Left ventricle myocardium inferior (tissue), 1 donor: ENCODE measurements around the gene GCNT1. TPM values are rescaled to one million over a fixed set of nuclear protein-coding genes. Genes with fewer than 3 reads are reported as not detected.
"Not testable (repeated sequence)": the region's sequence is repeated elsewhere in the genome, so short reads cannot be mapped to it uniquely, and the experiment has no call there.

Experiments
- DNase-seq: peaks from one replicate; pipeline ENCODE4 v3.0.0-alpha.2; 2020
- H3K27ac ChIP-seq: fragments of 200-600 bp; replicated peaks from 2 replicates; pipeline ENCODE4 v1.8.0; 2021
- H3K27me3 ChIP-seq: fragments of 200-600 bp; 2 replicates; pipeline ENCODE4 v1.8.0; 2021; ENCODE audit warnings: low read depth
- H3K36me3 ChIP-seq: fragments of 200-600 bp; 2 replicates; pipeline ENCODE4 v1.8.0; 2021
- H3K4me1 ChIP-seq: fragments of 200-600 bp; 2 replicates; pipeline ENCODE4 v1.8.0; 2021
- H3K4me3 ChIP-seq: fragments of 200-600 bp; 2 replicates; pipeline ENCODE4 v1.8.0; 2021; ENCODE audit warnings: mild to moderate bottlenecking, moderate library complexity
- H3K9me3 ChIP-seq: fragments of 200-600 bp; replicated peaks from 2 replicates; pipeline ENCODE4 v1.8.0; 2021
- intact Hi-C: fragments of 100-400 bp; cut with micrococcal nuclease; formaldehyde crosslinking; loops from one replicate; pipeline ENCODE4 v1.11.0; 2022
- total RNA-seq: library from RNA; stranded (reverse); fragmentation: NEBNext Ultra II Directional; extraction: Animal tissue kit (Norgen Biotek cat#: 25700); gene quantifications from one replicate; pipeline ENCODE4 v1.2.1, GENCODE V29; 2021
- TF ChIP-seq, protein P1 (sequence below): fragments of 200-600 bp; IDR thresholded peaks from 2 replicates; pipeline ENCODE4 v1.8.0; 2021; ENCODE audit warnings: antibody characterized with exemption, mild to moderate bottlenecking, borderline replicate concordance
- donor health status: DM: no; HTN: yes; CAD: no; lungs with severe emphysema.

The GCNT1 gene
- total RNA-seq, 1 donor from 2014 or later, result 1.3 TPM

DNA sequence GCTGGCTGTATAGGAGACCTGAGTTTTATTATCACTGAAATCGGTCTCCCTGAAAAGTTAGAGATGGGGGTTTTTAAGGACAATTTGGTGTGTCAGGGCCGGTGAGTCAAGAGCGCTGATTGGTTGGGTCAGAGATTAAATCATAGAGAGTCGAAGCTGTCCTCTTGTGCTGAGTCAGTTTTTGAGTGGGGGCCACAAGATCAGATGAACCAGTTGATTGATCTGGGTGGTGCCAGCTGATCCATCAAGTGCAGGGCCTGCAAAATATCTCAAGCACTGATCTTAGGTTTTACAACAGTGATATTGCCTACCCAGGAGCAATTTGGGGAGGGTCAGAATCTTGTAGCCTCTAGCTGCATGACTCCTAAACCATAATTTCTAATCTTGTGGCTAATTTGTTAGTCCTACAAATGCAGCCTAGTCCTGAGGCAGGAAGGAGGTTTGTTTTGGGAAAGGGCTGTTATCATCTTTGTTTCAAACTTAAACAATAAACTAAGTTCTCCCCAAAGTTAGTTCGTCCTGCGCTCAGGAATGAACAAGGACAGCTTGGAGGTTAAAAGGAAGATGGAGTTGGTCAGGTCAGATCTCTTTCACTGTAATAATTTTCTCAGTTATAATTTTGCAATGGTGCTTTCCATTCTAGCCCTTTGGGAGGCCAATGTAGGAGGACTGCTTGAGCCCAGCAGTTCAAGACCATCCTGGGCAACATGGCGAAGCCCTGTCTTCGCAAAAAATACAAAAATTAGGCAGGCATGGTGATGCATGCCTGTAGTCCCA is 33.1 kb upstream of the GCNT1 start:
- Histone ChIP-seq H3K4me3 (no peak overlapping the region), H3K9me3 (no peaks in the 10 kb centered on the region), H3K36me3 (no peaks in the 10 kb centered on the region), H3K27ac (no peak overlapping the region), H3K4me1 (no peaks in the 10 kb centered on the region), H3K27me3 (no peaks in the 10 kb centered on the region)
- no peak for DNase-seq
- TF ChIP-seq, protein P1, sequence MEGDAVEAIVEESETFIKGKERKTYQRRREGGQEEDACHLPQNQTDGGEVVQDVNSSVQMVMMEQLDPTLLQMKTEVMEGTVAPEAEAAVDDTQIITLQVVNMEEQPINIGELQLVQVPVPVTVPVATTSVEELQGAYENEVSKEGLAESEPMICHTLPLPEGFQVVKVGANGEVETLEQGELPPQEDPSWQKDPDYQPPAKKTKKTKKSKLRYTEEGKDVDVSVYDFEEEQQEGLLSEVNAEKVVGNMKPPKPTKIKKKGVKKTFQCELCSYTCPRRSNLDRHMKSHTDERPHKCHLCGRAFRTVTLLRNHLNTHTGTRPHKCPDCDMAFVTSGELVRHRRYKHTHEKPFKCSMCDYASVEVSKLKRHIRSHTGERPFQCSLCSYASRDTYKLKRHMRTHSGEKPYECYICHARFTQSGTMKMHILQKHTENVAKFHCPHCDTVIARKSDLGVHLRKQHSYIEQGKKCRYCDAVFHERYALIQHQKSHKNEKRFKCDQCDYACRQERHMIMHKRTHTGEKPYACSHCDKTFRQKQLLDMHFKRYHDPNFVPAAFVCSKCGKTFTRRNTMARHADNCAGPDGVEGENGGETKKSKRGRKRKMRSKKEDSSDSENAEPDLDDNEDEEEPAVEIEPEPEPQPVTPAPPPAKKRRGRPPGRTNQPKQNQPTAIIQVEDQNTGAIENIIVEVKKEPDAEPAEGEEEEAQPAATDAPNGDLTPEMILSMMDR, result no peak
- intact Hi-C loops, result no loop called here

DNA sequence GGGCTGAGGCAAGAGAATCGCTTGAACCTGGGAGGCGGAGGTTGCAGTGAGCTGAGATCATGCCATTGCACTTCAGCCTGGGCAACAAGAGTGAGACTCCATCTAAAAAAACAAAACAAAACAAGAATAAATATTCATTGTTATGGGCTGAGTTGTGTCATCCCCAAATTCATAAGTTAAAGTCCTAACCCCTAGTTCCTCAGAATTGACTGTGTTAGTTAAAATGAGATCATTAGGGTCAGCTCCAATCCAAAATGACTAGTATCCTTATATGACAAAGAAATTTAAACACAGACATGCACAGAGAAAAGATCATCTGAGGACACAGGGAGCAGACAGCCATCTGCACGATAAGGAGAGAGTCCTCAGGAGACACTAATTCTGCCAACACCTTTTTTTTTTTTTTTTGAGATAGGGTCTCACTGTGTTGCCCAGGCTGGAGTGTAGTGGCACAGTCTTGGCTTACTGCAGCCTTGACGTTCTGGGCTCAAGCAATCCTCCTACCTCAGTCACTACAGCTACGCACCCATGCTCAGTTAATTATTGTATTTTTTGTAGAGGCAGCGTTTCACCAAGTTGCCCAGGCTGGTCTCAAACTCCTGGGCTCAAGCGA is 32.1 kb upstream of the GCNT1 start:
- TF ChIP-seq, protein P1, result no peak
- H3K9me3 ChIP-seq, result no peaks in the 10 kb centered on the region
- no peaks in the 10 kb centered on the region for H3K27me3 ChIP-seq
- no peaks in the 10 kb centered on the region for H3K4me1 ChIP-seq
- no peaks in the 10 kb centered on the region for H3K36me3 ChIP-seq
- intact Hi-C loops, result no loop called here
- H3K4me3 ChIP-seq, result no peak overlapping the region
- H3K27ac ChIP-seq, result no peak overlapping the region
- DNase-seq, result no peak

DNA sequence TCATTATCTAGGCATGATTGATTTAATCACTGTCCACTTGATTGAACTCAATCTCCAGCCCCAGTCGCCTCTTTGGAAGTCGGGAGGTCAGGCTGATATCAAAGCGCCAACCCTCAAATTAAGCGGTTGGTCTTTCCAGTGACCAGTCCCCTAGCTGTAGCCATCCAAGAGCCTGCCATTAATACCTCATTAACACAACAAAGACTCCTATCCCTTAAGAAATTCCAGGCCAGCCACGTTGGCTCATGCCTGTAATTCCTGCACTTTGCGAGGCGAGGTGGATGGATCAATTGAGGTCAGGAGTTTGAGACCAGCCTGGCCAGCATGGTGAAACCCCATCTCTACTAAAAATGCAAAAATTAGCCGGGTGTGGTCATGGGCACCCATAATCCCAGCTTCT is 27.4 kb upstream of the GCNT1 start:
- H3K4me1 ChIP-seq, result no peaks in the 10 kb centered on the region
- H3K9me3 ChIP-seq, result no peaks in the 10 kb centered on the region
- TF ChIP-seq, protein P1, result no peak
- H3K4me3 ChIP-seq, result no peak overlapping the region
- H3K36me3 ChIP-seq, result no peaks in the 10 kb centered on the region
- H3K27ac ChIP-seq, result no peak overlapping the region
- intact Hi-C loops, result no loop called here
- no peaks in the 10 kb centered on the region for H3K27me3 ChIP-seq
- DNase-seq, result no peak

DNA sequence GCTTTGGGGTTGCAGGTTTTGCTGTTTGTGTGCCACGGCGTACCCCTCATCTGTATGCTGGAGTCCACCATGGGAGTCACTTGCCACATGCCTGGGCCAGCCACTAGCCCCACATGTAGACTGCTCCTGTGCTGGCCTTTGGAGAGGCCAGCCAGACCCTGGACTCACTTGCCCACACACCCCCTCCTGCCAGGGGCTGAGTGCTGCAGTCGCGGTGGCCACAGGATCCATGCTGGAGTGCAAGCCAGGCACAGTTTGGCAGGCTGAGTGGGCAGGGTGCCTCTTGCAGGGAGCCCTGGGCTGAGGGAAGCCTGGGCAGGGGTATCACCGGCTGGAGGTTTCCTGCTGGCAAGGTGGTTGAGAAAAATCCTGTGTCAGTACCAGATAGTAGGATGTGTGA is 25.6 kb upstream of the GCNT1 start:
- no peaks in the 10 kb centered on the region for H3K27me3 ChIP-seq
- TF ChIP-seq, protein P1, result no peak
- intact Hi-C loops, result no loop called here

DNA sequence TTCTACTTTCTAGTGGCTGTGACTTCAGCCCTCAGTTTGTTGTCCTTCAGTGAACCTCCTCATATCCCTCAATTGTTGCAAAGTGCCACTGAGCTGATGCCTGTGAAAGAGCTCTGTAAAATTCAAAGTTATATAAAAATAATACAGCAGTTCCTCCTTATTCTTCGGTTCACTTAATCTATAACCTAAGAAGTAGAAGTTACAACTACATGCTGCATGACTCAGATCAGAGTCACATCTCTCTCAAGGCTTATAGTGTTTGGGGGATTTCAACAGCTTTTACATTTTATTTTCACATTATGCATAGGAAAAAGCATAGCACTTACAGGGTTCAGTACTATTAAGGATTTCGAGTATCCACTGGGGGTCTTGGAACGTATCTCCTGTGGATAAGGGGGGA is 25.1 kb upstream of the GCNT1 start:
- Histone ChIP-seq H3K36me3 (no peaks in the 10 kb centered on the region), H3K27ac (no peak overlapping the region), H3K4me1 (no peaks in the 10 kb centered on the region), H3K27me3 (no peaks in the 10 kb centered on the region), H3K4me3 (no peak overlapping the region), H3K9me3 (no peaks in the 10 kb centered on the region)
- DNase-seq, result no peak
- intact Hi-C loops, result no loop called here
- TF ChIP-seq, protein P1, result no peak

More for the DNA sequence above, 25.6 kb upstream of the GCNT1 start:
- H3K36me3 ChIP-seq, result no peaks in the 10 kb centered on the region
- H3K4me1 ChIP-seq, result no peaks in the 10 kb centered on the region
- H3K4me3 ChIP-seq, result no peak overlapping the region
- no peak overlapping the region for H3K27ac ChIP-seq
- no peak for DNase-seq
- H3K9me3 ChIP-seq, result no peaks in the 10 kb centered on the region

DNA sequence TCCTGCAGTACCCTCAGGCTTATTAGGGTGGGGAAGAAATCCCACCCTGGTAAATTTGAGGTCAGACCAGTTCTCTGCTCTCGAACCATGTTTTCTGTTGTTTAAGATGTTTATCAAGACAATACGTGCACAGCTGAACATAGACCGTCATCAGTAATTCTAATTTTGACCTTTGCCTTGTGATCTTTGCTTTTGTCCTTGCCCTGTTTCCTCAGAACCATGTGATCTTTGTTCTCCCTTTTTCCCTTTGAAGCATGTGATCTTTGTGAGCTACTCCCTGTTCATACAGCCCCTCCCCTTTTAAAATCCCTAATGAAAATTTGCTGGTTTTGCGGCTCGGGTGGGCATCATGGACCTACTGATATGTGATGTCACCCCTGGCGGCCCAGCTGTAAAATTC is 24.1 kb upstream of the GCNT1 start:
- H3K4me3 ChIP-seq, H3K27me3 ChIP-seq, H3K9me3 ChIP-seq, intact Hi-C loops, DNase-seq, H3K4me1 ChIP-seq, H3K36me3 ChIP-seq, H3K27ac ChIP-seq: not testable (repeated sequence)

DNA sequence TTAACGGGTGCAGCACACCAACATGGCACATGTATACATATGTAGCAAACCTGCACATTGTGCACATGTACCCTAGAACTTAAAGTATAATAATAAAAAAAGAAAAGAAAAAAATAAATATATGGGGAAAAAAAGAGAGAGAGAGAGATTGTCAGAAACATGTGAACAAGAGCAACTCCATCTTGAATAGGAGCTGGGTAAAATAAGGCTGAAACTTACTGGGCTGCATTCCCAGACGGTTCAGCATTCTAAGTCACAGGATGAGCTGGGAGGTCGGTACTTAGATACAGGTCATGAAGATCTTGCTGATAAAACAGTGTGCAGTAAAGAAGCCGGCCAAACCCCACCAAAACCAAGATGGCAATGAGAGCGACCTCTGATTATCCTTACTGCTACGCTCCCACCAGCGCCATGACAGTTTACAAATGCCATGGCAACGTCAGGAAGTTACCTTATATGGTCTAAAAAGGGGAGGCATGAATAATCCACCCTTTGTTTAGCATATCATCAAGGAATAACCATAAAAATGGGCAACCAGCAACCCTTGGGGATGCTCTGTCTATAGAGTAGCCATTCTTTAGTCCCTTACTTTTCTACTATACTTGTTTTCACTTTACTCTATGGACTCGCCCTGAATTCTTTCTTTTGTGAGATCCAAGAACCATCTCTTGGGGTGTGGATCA is 21.8 kb upstream of the GCNT1 start:
- H3K4me3 ChIP-seq, intact Hi-C loops, H3K9me3 ChIP-seq: not testable (repeated sequence)

More for the DNA sequence above, 21.8 kb upstream of the GCNT1 start:
- H3K27ac ChIP-seq, DNase-seq, H3K4me1 ChIP-seq, H3K36me3 ChIP-seq, H3K27me3 ChIP-seq: not testable (repeated sequence)
